ENCODE data around the gene AKR1C3.
"Not testable (repeated sequence)": the region's sequence is repeated elsewhere in the genome, so short reads cannot be mapped to it uniquely, and the experiment has no call there.

GRCh38 chr10:5047055-5047454 lies 47.2 kb upstream of the AKR1C3 start:
- TF ChIP-seq CTCF (IDR thresholded peaks at IDR 0.05); POLR2A (IDR thresholded peaks at IDR 0.05); POLR2AphosphoS5 (IDR thresholded peaks at IDR 0.05; ENCODE audit: insufficient read depth in 1 of 2, low read depth in 1 of 2): not testable (repeated sequence)
